Epidermal melanocyte (primary cell): ENCODE measurements around the gene ATG4A.

Source experiments
- DNase-seq: peaks from one replicate; pipeline ENCODE4 v3.0.0; 2011; ENCODE audit warnings: low spot score; ENCODE audit not compliant: insufficient read length

The ATG4A gene

DNA sequence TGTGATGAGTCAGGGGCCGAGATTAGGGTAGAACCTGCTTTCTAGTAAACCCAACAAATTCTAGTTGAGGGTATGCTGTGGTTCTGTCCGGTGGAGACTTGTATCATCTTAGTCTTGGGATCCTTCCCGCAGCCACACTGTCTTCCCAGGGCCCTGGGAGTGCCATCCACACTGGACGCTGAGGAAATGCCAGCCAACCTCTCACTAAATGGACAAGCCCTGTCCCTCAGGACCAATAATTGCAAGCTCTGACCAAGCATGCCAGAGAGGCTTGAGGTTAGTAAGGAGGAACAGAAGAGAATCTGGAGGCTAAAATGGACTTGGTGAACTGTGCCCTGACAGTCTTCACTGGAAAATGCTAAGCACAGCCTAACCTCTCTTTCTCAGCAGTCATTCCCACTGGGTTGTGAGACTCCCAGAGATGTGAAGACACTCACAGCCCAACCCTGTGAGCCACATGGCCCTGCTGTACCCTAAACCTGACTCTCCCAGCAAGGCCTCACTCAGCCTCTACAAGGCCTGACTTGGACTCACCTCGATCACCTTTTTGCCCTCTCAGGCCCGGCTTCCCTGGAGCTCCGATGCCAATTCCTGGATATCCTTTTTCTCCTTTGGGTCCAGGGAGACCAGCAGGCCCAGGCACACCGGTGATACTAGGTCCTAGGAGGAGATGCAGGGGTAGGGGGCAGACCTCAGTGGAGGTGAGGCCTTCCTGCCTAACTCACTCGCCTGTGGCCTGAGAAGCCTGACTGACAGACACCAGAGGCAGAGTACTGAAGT is 77.6 kb downstream of the ATG4A start:
- DNase-seq: no peak

DNA sequence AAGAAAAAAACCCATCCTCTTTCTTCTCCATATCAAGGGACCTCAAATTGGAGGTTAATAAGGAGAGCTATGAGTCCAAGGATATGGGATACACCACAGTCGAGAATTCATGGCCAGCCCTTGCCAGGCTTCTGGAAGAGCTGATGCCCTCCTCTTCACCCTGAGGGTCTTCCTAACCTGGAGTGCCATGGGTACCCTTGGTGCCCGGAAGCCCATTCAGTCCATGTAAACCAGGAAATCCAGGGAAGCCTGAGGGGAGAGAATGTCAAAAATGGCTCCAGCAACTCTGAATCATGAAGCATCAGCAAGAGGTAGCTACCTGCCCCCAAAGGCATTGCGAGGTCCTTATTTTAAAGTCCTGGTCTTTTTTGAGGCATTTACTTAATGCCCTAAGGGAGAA is 78.2 kb downstream of the ATG4A start:
- no peak for DNase-seq

DNA sequence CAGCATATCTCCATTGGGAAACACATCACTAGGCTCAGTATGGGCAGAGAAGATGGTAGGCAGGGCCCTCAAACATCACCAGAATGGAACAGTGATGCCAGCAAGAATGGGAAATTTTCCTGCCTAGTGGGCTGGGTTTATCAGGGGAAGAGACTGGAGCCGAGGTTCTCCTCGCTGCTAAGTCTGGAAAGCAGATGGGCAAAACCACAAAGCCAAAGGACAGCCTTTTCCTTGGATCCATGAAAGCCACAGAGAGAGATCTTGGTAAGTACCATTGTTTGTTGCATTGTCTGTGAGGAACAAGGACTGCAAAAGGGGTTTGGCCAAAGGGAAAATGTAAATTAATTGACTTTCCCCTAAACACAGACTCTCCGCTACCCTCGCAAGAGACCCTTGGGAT is 80.1 kb downstream of the ATG4A start:
- DNase-seq: no peak

DNA sequence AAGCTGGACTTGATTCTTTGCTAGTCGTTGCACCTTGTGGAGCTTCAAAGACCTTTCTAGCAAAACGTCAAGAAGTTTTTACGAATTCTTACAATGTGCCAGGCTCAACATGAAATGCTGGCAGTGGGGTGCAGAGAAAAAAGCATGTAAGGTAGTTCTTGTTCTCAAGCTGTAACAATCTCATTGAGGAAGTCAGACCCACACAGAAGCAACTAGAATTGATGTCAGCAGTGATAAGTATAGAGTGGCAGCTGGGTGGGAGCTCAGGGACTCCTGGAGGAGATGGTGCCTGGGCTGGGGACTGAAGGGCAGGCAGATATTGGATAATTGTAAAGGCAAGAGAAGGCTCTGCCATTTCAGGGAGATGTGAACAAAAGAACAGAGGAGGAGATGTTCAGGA is 82.3 kb downstream of the ATG4A start:
- no peak for DNase-seq

DNA sequence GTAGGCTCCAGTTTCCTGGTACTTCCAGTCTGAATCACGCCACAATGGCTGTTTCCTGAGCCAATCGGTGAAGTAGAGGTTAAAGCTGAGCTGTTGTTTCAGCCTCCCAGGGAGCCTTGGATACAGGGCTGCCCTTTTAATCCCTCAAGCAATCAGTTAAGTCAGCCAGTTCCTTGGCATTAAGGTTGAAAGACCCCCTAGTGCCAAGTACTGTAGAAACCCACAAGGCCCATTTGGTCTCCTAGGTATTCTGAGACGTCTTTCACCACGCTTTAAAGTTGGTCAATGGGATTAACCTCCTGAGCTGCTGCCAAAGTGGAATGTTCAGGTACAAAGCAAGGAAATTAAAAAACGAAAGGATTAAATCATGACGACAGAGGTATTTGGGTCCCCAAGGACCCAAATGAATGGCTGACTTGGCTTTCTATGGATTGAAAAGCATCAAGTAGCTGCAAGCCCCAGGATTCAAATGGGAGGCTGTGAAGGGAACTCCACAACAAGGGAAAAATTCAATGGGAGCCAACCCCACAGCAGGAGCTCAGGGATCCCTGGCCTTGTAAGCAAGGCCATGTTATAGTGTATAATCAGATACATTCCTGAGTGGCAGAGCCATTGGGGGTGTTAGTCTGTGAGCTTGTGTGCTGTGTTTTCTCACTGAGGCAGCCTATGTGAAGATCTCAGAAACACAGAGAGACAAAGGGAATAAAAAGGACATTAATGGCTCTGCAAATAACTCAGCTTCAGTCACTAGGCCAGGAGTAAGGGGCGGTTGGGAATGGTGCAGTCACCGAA is 86.0 kb downstream of the ATG4A start:
- DNase-seq: no peak

DNA sequence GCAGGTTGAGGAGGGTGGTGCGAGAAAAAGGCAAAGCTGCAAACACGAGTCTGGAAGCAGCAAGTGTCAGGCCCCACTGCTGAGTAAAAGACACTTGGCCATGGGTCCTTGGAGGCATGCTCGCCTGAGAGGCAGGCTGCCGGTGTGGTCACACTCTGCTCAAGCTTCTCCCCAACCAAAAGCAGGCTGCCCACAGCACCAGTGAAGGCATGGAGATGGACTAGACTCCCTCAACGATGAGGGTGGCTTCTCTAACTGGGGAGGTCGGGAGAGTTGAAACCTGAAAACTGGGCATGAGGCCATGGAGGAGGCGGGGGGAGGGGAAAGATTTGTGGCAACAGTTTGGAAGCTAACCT is 86.5 kb downstream of the ATG4A start:
- no peak for DNase-seq

DNA sequence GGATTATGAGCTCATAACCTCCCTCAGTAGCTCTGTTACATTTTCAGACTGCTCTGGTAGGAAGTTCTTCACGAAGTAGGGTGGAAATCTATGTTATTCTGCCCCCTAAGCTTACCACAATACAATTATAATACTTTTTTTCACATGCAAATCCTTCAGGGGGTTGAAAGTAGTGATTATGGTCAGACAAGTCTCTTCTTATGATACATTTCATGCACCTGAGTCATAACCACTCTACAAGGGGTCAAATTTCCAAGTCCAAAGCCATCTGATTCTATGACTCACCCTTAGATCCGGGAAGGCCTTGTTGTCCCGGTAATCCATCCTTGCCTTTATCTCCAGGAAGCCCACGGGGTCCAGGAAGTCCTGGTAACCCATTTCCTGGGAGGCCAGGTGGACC is 95.2 kb downstream of the ATG4A start:
- DNase-seq: no peak

DNA sequence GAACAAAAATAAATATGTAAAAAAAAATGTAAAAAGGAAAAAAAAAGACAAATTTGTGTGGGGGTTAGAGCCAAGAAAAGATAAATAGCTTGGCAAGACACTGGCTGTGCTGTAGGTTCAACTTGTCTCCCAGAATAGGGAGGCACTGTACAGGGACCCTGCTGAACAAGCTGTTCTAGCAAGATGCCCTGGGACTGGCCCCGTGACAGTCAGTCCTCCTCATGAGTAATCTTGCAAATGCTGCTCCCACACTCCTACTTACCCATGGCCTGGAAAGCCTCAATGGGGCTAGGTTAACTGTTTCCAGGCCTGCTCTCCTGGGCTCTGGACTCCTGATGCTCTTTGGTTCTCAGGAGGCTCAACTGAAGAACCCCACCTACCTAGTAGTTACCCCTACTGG is 106.8 kb downstream of the ATG4A start:
- no peak for DNase-seq

DNA sequence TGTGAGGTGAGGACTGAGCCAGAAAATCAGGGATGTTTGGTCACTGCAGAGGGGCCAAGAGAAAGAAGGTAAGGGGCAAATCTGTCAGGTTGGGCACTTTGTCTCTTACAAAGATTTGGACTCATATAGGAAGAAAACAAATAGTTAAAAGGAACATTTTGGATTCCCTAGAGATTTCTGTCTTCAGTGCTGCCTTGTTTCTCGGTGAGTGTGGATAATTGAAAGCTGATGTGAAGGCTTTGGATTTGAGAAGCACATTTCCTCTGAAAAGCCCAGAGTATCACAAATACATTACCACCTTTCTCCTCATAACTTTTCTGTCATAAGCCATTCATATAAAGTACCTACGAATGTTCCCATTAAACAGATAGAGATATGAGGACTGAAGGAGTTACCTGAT is 107.5 kb downstream of the ATG4A start:
- no peak for DNase-seq

DNA sequence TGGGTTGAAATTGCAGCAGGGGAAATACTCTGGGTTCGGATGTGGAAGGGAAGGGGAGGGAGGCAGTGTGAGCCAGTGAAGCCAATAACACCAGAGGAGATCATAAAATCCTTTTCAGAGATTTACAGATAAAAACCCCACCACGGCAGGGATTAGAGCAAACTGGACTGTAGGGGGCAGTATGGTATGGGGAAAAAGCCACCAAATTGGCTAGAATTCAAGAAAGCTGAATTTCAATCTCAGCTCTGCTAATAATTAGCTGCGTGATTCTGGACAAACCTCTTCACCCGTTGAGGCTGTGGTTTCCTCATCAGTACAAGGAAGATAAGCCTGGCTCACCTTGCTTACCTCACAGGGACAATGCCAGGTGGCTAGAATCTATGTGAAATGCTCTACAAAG is 108.1 kb downstream of the ATG4A start:
- DNase-seq: no peak

DNA sequence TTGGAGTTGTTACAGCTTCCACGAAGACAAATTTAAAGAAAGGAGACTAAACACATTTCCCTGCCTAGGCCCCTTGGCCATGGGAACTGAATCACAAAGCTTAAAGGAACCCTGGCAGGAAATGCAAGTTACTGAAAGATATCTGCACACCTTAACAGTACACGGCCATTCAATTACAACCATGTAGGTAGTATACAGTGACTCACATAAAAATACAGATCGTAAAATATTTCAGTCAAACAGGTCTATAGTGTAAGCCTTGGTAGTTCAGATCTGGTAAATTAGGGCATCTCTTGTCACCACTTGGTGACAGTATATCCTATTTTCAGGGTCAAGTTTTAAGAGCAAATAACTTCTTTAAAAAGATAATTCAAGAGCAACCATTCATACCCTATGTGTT is 112.0 kb downstream of the ATG4A start:
- no peak for DNase-seq
